ENCODE data around the gene PPRC1. TPM values are rescaled to one million over a fixed set of nuclear protein-coding genes. Genes with fewer than 3 reads are reported as not detected.

PPRC1 gene
- total RNA-seq, 2 experiments from 2014 or later = 22.0 to 22.9 TPM

DNA sequence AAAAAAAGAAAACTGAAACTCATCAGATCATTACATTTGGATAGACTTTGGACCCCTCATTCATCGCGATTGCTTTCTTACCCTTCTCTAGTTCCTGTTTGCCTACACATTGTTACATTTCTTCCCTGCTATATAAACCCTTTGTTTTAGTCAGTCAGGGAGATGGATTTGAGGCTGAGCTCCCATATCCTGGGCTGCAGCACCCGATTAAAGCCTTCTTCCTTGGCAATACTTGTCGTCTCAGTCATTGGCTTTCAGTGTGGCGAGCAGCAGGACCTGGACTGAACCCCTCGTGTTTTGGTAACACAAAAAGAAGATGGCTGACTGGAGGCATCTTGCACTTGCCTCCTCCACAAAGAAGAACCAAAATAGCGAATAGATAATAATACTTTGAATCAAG lies 59.1 kb downstream of the PPRC1 start:
- Histone ChIP-seq H3K36me3 (ENCODE audit: insufficient read depth, low read length) (no peaks in the 10 kb centered on the region), H3K4me3 (ENCODE audit: low read length) (no peak overlapping the region), H3K27me3 (ENCODE audit: control insufficient read depth in 1 of 2, insufficient read depth in 2 of 2, low read length in 2 of 2) (no peaks in the 10 kb centered on the region), H3K9me3 (ENCODE audit: control insufficient read depth in 1 of 2, insufficient read depth in 1 of 2, low read length in 2 of 2) (peaks cover 0 to 17% of the 10 kb centered on the region in 2 experiments), H3K4me1 (ENCODE audit: insufficient read depth, low read length) (peaks cover 18% of the 10 kb centered on the region), H3K27ac (ENCODE audit: low read depth in 1 of 2, low read length in 2 of 2) (no peak overlapping the region)
- peaks cover 15% of the 10 kb centered on the region for H3K4me1 Mint-ChIP-seq (ENCODE audit: low read depth)
- intact Hi-C loops (cut with DNase I, micrococcal nuclease) = no loop called here
- ATAC-seq (ENCODE audit: poor library complexity) (no peak), DNase-seq (no peak)
- TF ChIP-seq, protein P1, sequence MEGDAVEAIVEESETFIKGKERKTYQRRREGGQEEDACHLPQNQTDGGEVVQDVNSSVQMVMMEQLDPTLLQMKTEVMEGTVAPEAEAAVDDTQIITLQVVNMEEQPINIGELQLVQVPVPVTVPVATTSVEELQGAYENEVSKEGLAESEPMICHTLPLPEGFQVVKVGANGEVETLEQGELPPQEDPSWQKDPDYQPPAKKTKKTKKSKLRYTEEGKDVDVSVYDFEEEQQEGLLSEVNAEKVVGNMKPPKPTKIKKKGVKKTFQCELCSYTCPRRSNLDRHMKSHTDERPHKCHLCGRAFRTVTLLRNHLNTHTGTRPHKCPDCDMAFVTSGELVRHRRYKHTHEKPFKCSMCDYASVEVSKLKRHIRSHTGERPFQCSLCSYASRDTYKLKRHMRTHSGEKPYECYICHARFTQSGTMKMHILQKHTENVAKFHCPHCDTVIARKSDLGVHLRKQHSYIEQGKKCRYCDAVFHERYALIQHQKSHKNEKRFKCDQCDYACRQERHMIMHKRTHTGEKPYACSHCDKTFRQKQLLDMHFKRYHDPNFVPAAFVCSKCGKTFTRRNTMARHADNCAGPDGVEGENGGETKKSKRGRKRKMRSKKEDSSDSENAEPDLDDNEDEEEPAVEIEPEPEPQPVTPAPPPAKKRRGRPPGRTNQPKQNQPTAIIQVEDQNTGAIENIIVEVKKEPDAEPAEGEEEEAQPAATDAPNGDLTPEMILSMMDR (IDR thresholded peaks at IDR 0.05) = no peak
- H3K27ac Mint-ChIP-seq = no peak overlapping the region
- no peaks in the 10 kb centered on the region for H3K36me3 Mint-ChIP-seq (ENCODE audit: low read depth)
- H3K4me3 Mint-ChIP-seq = no peak overlapping the region
- H3K27me3 Mint-ChIP-seq = no peaks in the 10 kb centered on the region
- ChIA-PET POLR2A (no interaction called here), CTCF (no interaction called here)
- peaks cover 4% of the 10 kb centered on the region for H3K9me3 Mint-ChIP-seq

- peaks cover 0 to 3% of the 10 kb centered on the region in 2 experiments for H3K27me3 ChIP-seq (ENCODE audit: control insufficient read depth in 1 of 2, insufficient read depth in 2 of 2, low read length in 2 of 2)
- peaks cover 5% of the 10 kb centered on the region for H3K27me3 Mint-ChIP-seq
- no peaks in the 10 kb centered on the region for H3K36me3 ChIP-seq (ENCODE audit: insufficient read depth, low read length)
- no peaks in the 10 kb centered on the region for H3K4me1 Mint-ChIP-seq (ENCODE audit: low read depth)
- ATAC-seq (ENCODE audit: poor library complexity) = no peak
- H3K9me3 Mint-ChIP-seq = peaks cover 4% of the 10 kb centered on the region
- H3K4me3 Mint-ChIP-seq = no peak overlapping the region
- TF ChIP-seq, protein P1 (IDR thresholded peaks at IDR 0.05) = no peak
- no peaks in the 10 kb centered on the region for H3K36me3 Mint-ChIP-seq (ENCODE audit: low read depth)
- no peak overlapping the region for H3K27ac ChIP-seq (ENCODE audit: low read depth in 1 of 2, low read length in 2 of 2)
- DNase-seq = no peak
- H3K4me3 ChIP-seq (ENCODE audit: low read length) = no peak overlapping the region
- H3K27ac Mint-ChIP-seq = no peak overlapping the region
- no peaks in the 10 kb centered on the region for H3K4me1 ChIP-seq (ENCODE audit: insufficient read depth, low read length)
- ChIA-PET CTCF (no interaction called here), POLR2A (no interaction called here)
- peaks cover 0 to 14% of the 10 kb centered on the region in 2 experiments for H3K9me3 ChIP-seq (ENCODE audit: control insufficient read depth in 1 of 2, insufficient read depth in 1 of 2, low read length in 2 of 2)
- intact Hi-C loops (cut with DNase I, micrococcal nuclease) = no loop called here
Observed at GRCh38 chr10:102195296-102195870, 62.5 kb downstream of the PPRC1 start.

DNA sequence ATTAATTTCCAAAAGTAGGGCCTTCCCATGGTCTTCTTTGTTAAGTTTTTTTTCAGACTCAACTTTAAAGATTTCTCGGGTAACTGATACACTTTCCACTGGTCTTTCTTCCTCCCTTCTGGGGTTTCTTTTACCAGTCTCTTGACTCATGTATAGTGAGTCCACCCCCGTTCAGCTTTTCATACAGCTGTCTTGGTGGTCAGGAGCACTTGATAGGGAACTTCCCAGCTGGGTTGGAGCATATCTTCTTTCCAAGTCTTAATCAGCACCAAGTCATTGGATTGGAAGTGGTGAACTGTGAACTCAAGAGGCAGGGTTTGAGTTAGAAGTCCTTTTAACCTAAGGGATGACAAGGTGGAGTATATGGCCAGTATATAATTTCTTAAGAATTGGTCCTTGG lies 64.1 kb downstream of the PPRC1 start:
- no peak overlapping the region for H3K4me3 ChIP-seq (ENCODE audit: low read length)
- Mint-ChIP-seq H3K4me1 (ENCODE audit: low read depth) (no peaks in the 10 kb centered on the region), H3K27me3 (peaks cover 5% of the 10 kb centered on the region), H3K36me3 (ENCODE audit: low read depth) (no peaks in the 10 kb centered on the region), H3K4me3 (no peak overlapping the region), H3K9me3 (no peaks in the 10 kb centered on the region), H3K27ac (no peak overlapping the region)
- POLR2A ChIA-PET = no interaction called here
- ATAC-seq (ENCODE audit: poor library complexity) (no peak), DNase-seq (no peak)
- no peaks in the 10 kb centered on the region for H3K36me3 ChIP-seq (ENCODE audit: insufficient read depth, low read length)
- H3K27me3 ChIP-seq (ENCODE audit: control insufficient read depth in 1 of 2, insufficient read depth in 2 of 2, low read length in 2 of 2) = peaks cover 0 to 3% of the 10 kb centered on the region in 2 experiments
- H3K9me3 ChIP-seq (ENCODE audit: control insufficient read depth in 1 of 2, insufficient read depth in 1 of 2, low read length in 2 of 2) = peaks cover 0 to 8% of the 10 kb centered on the region in 2 experiments
- TF ChIP-seq, protein P1 (IDR thresholded peaks at IDR 0.05) = no peak
- no peak overlapping the region for H3K27ac ChIP-seq (ENCODE audit: low read depth in 1 of 2, low read length in 2 of 2)
- CTCF ChIA-PET = no interaction called here
- intact Hi-C loops (cut with DNase I, micrococcal nuclease) = no loop called here
- H3K4me1 ChIP-seq (ENCODE audit: insufficient read depth, low read length) = no peaks in the 10 kb centered on the region
